Measurements from ENCODE around the gene THAP7. TPM values are rescaled to one million over a fixed set of nuclear protein-coding genes. Genes with fewer than 3 reads are reported as not detected.

The THAP7 gene
- total RNA-seq, 1 donor from 2014 or later = 22.0 TPM

GRCh38 chr22:21026783-21027692 lies 25.1 kb upstream of the THAP7 start:
- no peak overlapping the region for H3K4me3 ChIP-seq
- H3K27me3 ChIP-seq = peaks cover 14% of the 10 kb centered on the region
- no peak overlapping the region for H3K27ac ChIP-seq
- intact Hi-C loops (cut with DNase I) = no loop called here
- no peaks in the 10 kb centered on the region for H3K9me3 ChIP-seq
- peak; percentile 59 for ATAC-seq
- H3K36me3 ChIP-seq = no peaks in the 10 kb centered on the region
- TF ChIP-seq, protein P1, sequence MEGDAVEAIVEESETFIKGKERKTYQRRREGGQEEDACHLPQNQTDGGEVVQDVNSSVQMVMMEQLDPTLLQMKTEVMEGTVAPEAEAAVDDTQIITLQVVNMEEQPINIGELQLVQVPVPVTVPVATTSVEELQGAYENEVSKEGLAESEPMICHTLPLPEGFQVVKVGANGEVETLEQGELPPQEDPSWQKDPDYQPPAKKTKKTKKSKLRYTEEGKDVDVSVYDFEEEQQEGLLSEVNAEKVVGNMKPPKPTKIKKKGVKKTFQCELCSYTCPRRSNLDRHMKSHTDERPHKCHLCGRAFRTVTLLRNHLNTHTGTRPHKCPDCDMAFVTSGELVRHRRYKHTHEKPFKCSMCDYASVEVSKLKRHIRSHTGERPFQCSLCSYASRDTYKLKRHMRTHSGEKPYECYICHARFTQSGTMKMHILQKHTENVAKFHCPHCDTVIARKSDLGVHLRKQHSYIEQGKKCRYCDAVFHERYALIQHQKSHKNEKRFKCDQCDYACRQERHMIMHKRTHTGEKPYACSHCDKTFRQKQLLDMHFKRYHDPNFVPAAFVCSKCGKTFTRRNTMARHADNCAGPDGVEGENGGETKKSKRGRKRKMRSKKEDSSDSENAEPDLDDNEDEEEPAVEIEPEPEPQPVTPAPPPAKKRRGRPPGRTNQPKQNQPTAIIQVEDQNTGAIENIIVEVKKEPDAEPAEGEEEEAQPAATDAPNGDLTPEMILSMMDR (IDR thresholded peaks at IDR 0.05) = no peak
- peaks cover 5% of the 10 kb centered on the region for H3K4me1 ChIP-seq
- DNase-seq = peak; percentile 81

DNA sequence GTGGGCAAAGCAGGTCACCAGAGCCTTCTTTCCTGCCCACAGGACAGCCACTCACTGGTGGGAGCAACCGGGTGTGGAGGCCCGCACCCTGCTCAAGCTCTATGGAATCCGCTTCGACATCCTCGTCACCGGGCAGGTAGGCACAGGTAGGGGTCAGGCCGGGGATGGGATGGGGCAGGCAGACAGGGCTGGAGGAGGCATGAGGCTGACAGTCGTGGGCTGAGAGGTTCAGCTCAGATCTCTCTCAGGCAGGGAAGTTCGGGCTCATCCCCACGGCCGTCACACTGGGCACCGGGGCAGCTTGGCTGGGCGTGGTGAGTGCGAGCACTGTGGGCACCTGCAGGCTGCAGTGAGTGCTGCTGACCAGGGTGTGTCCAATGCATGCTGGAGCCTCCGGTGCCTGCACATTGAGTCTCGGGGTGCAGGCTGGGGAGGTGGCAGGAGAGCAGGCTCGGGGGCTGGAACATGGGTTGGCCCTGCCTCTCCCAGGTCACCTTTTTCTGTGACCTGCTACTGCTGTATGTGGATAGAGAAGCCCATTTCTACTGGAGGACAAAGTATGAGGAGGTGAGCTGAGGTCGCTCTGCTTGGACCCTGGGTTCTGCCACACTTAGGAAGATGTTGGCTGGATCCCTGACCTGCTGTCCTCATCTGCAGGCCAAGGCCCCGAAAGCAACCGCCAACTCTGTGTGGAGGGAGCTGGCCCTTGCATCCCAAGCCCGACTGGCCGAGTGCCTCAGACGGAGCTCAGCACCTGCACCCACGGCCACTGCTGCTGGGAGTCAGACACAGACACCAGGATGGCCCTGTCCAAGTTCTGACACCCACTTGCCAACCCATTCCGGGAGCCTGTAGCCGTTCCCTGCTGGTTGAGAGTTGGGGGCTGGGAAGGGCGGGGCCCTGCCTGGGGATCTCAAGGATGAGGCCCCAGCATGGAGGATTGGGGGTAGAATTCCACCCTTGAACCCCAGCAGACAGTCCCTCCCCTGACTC lies 24.1 kb upstream of the THAP7 start:
- TF ChIP-seq, protein P1 (IDR thresholded peaks at IDR 0.05) = no peak
- intact Hi-C loops (cut with DNase I) = no loop called here
- no peak for ATAC-seq
- H3K9me3 ChIP-seq = no peaks in the 10 kb centered on the region
- H3K4me1 ChIP-seq = no peaks in the 10 kb centered on the region
- no peak overlapping the region for H3K27ac ChIP-seq
- H3K27me3 ChIP-seq = peaks cover 4% of the 10 kb centered on the region
- no peaks in the 10 kb centered on the region for H3K36me3 ChIP-seq
- DNase-seq = no peak
- no peak overlapping the region for H3K4me3 ChIP-seq

DNA sequence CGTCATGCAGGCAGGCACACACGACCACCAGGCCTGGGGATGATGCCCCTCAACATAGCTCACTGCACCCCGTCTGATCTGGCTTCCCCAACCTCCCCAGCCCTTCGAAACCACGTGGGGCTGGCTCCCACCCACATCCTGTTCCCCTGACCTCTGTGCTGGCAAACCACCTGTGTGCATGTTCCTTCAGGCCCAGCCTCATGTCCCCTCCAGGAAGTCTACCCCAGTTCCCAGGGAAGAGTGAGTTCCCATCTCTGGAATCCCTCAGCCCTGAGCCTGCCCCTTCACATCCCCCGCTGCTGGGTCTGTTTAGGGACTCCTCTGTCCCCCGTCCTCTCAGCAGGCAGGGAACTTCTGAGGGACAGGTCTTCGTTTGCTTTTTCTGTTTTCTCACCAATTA lies 23.3 kb upstream of the THAP7 start:
- Histone ChIP-seq H3K4me3 (no peak overlapping the region), H3K9me3 (no peaks in the 10 kb centered on the region), H3K4me1 (no peaks in the 10 kb centered on the region), H3K27me3 (no peaks in the 10 kb centered on the region), H3K27ac (no peak overlapping the region), H3K36me3 (no peaks in the 10 kb centered on the region)
- no peak for ATAC-seq
- TF ChIP-seq, protein P1 (IDR thresholded peaks at IDR 0.05) = no peak
- intact Hi-C loops (cut with DNase I) = no loop called here
- no peak for DNase-seq

DNA sequence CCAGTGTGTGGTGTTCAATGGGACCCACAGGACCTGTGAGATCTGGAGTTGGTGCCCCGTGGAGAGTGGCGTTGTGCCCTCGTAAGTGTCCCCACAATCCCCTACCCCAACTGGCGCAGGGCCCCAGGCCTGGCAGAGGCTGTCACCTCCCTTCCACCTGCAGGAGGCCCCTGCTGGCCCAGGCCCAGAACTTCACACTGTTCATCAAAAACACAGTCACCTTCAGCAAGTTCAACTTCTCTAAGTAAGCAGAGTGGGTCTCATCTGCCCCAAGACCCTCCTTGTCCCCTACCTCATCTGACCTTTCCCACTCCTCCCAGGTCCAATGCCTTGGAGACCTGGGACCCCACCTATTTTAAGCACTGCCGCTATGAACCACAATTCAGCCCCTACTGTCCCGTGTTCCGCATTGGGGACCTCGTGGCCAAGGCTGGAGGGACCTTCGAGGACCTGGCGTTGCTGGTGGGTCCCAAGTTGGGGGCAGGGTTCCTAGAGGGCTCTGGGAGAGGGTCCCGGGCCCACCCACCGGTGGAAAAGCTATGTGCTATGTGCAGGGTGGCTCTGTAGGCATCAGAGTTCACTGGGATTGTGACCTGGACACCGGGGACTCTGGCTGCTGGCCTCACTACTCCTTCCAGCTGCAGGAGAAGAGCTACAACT lies 21.2 kb upstream of the THAP7 start:
- Histone ChIP-seq H3K9me3 (no peaks in the 10 kb centered on the region), H3K27ac (no peak overlapping the region), H3K27me3 (no peaks in the 10 kb centered on the region), H3K4me1 (no peaks in the 10 kb centered on the region), H3K4me3 (no peak overlapping the region), H3K36me3 (no peaks in the 10 kb centered on the region)
- intact Hi-C loops (cut with DNase I) = no loop called here
- ATAC-seq (no peak), DNase-seq (no peak)
- TF ChIP-seq, protein P1 (IDR thresholded peaks at IDR 0.05) = no peak

- Histone ChIP-seq H3K4me1 (no peaks in the 10 kb centered on the region), H3K4me3 (no peak overlapping the region), H3K27ac (no peak overlapping the region), H3K36me3 (no peaks in the 10 kb centered on the region), H3K27me3 (no peaks in the 10 kb centered on the region), H3K9me3 (no peaks in the 10 kb centered on the region)
- TF ChIP-seq, protein P1 (IDR thresholded peaks at IDR 0.05) = no peak
- DNase-seq = no peak
- intact Hi-C loops (cut with DNase I) = no loop called here
- ATAC-seq = no peak
Measured at GRCh38 chr22:21022507-21022906, 20.6 kb upstream of the THAP7 start.

Measured in upper lobe of right lung (tissue), 1 donor.